K562 (cell line): ENCODE measurements around the gene NBR1. TPM values are rescaled to one million over a fixed set of nuclear protein-coding genes. Genes with fewer than 3 reads are reported as not detected.

Source experiments
- BACH1 ChIP-seq: fragments of 200-800 bp; sonication (Bioruptor generic); IDR thresholded peaks from 2 replicates; pipeline ENCODE4 v1.6.1; 2016; ENCODE audit warnings: missing genetic modification characterization, missing compliant biosample characterization
- CHD4 ChIP-seq: fragments of 200-600 bp; sonication (generic); IDR thresholded peaks from 3 replicates; pipeline ENCODE4 v1.6.1; 2012; ENCODE audit warnings: low read depth, mild to moderate bottlenecking, mixed read lengths, low read length, inconsistent platforms; ENCODE audit not compliant: insufficient read depth, insufficient replicate concordance, poor library complexity, severe bottlenecking
- EHMT2 ChIP-seq: fragments of 450-650 bp; IDR thresholded peaks from 2 replicates; pipeline ENCODE4 v1.6.1; 2018; ENCODE audit warnings: antibody characterized with exemption
- GTF2F1 ChIP-seq: IDR thresholded peaks from 2 replicates; pipeline ENCODE4 v1.6.1; 2011; ENCODE audit warnings: low read depth, low read length, improper control_type of control experiment
- HOXB6 ChIP-seq: fragments of 250-450 bp; sonication (Bioruptor Pico); IDR thresholded peaks from 2 replicates; pipeline ENCODE4 v1.5.1; 2022; ENCODE audit warnings: mild to moderate bottlenecking, borderline replicate concordance
- NONO ChIP-seq, 2 experiments: fragments of 200-400 bp in 1 of 2; fragments of 450-650 bp in 1 of 2; formaldehyde crosslinking in 1 of 2; IDR thresholded peaks; 2 replicates each; pipeline ENCODE4 v1.6.1; 2017; ENCODE audit warnings: low read depth in 2 of 2, mild to moderate bottlenecking in 2 of 2, moderate library complexity in 2 of 2, low read length in 1 of 2
- RFX1 ChIP-seq: fragments of 450-650 bp; IDR thresholded peaks from 2 replicates; pipeline ENCODE4 v1.6.1; 2016; ENCODE audit warnings: mild to moderate bottlenecking, moderate library complexity
- SOX6 ChIP-seq: fragments of 450-650 bp; IDR thresholded peaks from 2 replicates; pipeline ENCODE4 v1.6.1; 2014; ENCODE audit warnings: mild to moderate bottlenecking
- SREBF1 ChIP-seq: fragments of 150-350 bp; IDR thresholded peaks from 2 replicates; pipeline ENCODE4 v1.6.1; 2014; ENCODE audit warnings: antibody characterized with exemption, low read depth, low read length, borderline replicate concordance
- ZNF274 ChIP-seq: IDR thresholded peaks from 2 replicates; pipeline ENCODE4 v1.6.1; 2011; ENCODE audit warnings: low read depth, mild to moderate bottlenecking, low read length, moderate library complexity, borderline replicate concordance
- ZNF668 ChIP-seq: fragments of 250-450 bp; sonication (Bioruptor Pico); IDR thresholded peaks from 2 replicates; pipeline ENCODE4 v1.8.0; 2022; ENCODE audit warnings: mild to moderate bottlenecking, inconsistent platforms
- ZNF76 ChIP-seq: fragments of 250-450 bp; sonication (Bioruptor Pico); IDR thresholded peaks from 2 replicates; pipeline ENCODE4 v1.4.0; 2020; ENCODE audit warnings: mild to moderate bottlenecking, moderate library complexity, borderline replicate concordance
- polyA plus RNA-seq, 8 experiments: library from polyadenylated mRNA; depleted of rRNA in 4 of 8; stranded (reverse) in 5 of 8; unstranded in 3 of 8; fragments of >200 nt; fragmentation: Nextera tagmentation in 2 of 8; fragmentation: Illumina TruSeq in 1 of 8; extraction: Ambion mirVana in 2 of 8; extraction: Trizol in 1 of 8; gene quantifications; 2 replicates each; pipeline versions ENCODE4 v1.2.1 to v1.2.3, GENCODE V29; 2011 to 2014; ENCODE audit warnings: inconsistent platforms in 1 of 8, missing spikeins in 1 of 8
- total RNA-seq, 7 experiments: library from RNA; depleted of rRNA in 6 of 7; stranded (reverse); fragments of >200 nt in 6 of 7; fragmentation: Illumina TruSeq in 2 of 7; extraction: Trizol in 2 of 7; gene quantifications; 2 replicates each; pipeline versions ENCODE4 v1.2.1 to v1.2.3, GENCODE V29; 2011 to 2021; ENCODE audit warnings: low replicate concordance in 1 of 7
- TF ChIP-seq, protein P1 (sequence below): IDR thresholded peaks from 2 replicates; pipeline ENCODE4 v1.6.1; 2011; ENCODE audit not compliant: insufficient read length; ENCODE audit errors: extremely low read depth
- TF ChIP-seq, protein P2 (sequence below): fragments of 250-450 bp; sonication (Bioruptor Pico); IDR thresholded peaks from 2 replicates; pipeline ENCODE4 v1.5.0; 2021; ENCODE audit warnings: mild to moderate bottlenecking, borderline replicate concordance
- TF ChIP-seq, protein P3 (sequence below): fragments of 450-650 bp; IDR thresholded peaks from 2 replicates; pipeline ENCODE4 v1.6.1; 2016; ENCODE audit warnings: mild to moderate bottlenecking
- TF ChIP-seq, protein P4 (sequence below): sonication (generic); formaldehyde crosslinking; IDR thresholded peaks from 2 replicates; pipeline ENCODE4 v1.8.0; 2022; ENCODE audit warnings: missing genetic modification reagents, mild to moderate bottlenecking, moderate library complexity, borderline replicate concordance

NBR1 gene
- total and polyA plus RNA-seq, 9 of the 15 experiments (the other 6 are each of a cell fraction or from before 2014, with no cell fraction given) = 4.2 to 70.1 (median 39.9) TPM

DNA sequence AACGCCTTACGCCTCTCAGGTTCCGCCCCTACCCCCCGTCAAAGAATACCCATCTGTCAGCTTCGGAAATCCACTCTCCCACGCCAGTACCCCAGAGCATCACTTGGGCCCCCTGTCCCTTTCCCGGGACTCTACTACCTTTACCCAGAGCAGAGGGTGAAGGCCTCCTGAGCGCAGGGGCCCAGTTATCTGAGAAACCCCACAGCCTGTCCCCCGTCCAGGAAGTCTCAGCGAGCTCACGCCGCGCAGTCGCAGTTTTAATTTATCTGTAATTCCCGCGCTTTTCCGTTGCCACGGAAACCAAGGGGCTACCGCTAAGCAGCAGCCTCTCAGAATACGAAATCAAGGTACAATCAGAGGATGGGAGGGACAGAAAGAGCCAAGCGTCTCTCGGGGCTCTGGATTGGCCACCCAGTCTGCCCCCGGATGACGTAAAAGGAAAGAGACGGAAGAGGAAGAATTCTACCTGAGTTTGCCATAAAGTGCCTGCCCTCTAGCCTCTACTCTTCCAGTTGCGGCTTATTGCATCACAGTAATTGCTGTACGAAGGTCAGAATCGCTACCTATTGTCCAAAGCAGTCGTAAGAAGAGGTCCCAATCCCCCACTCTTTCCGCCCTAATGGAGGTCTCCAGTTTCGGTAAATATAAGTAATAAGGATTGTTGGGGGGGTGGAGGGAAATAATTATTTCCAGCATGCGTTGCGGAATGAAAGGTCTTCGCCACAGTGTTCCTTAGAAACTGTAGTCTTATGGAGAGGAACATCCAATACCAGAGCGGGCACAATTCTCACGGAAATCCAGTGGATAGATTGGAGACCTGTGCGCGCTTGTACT, 45.7 kb upstream of the NBR1 start, which contains the start of gene BRCA1 (continued):
- TF ChIP-seq NONO (IDR thresholded peaks at IDR 0.05; ENCODE audit: low read depth in 2 of 2, low read length in 1 of 2) (no peak), HOXB6 (no peak), GTF2F1 (no peak), ZNF668 (CRISPR knock-in tag) (no peak), ZNF274 (no peak), CHD4 (no peak), RFX1 (peak; percentile 99), BACH1 (peak; percentile 91), ZNF76 (CRISPR knock-in tag) (no peak), EHMT2 (no peak), SOX6 (peak; percentile 53; the same call in 1 of the 2 replicates), SREBF1 (no peak)
- TF ChIP-seq, protein P1, sequence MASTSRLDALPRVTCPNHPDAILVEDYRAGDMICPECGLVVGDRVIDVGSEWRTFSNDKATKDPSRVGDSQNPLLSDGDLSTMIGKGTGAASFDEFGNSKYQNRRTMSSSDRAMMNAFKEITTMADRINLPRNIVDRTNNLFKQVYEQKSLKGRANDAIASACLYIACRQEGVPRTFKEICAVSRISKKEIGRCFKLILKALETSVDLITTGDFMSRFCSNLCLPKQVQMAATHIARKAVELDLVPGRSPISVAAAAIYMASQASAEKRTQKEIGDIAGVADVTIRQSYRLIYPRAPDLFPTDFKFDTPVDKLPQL = peak; percentile 77
- TF ChIP-seq, protein P2, sequence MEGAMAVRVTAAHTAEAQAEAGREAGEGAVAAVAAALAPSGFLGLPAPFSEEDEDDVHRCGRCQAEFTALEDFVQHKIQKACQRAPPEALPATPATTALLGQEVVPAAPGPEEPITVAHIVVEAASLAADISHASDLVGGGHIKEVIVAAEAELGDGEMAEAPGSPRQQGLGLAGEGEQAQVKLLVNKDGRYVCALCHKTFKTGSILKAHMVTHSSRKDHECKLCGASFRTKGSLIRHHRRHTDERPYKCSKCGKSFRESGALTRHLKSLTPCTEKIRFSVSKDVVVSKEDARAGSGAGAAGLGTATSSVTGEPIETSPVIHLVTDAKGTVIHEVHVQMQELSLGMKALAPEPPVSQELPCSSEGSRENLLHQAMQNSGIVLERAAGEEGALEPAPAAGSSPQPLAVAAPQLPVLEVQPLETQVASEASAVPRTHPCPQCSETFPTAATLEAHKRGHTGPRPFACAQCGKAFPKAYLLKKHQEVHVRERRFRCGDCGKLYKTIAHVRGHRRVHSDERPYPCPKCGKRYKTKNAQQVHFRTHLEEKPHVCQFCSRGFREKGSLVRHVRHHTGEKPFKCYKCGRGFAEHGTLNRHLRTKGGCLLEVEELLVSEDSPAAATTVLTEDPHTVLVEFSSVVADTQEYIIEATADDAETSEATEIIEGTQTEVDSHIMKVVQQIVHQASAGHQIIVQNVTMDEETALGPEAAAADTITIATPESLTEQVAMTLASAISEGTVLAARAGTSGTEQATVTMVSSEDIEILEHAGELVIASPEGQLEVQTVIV (CRISPR knock-in tag) = peak; percentile 85; the same call in 1 of the 2 replicates
- TF ChIP-seq, protein P3, sequence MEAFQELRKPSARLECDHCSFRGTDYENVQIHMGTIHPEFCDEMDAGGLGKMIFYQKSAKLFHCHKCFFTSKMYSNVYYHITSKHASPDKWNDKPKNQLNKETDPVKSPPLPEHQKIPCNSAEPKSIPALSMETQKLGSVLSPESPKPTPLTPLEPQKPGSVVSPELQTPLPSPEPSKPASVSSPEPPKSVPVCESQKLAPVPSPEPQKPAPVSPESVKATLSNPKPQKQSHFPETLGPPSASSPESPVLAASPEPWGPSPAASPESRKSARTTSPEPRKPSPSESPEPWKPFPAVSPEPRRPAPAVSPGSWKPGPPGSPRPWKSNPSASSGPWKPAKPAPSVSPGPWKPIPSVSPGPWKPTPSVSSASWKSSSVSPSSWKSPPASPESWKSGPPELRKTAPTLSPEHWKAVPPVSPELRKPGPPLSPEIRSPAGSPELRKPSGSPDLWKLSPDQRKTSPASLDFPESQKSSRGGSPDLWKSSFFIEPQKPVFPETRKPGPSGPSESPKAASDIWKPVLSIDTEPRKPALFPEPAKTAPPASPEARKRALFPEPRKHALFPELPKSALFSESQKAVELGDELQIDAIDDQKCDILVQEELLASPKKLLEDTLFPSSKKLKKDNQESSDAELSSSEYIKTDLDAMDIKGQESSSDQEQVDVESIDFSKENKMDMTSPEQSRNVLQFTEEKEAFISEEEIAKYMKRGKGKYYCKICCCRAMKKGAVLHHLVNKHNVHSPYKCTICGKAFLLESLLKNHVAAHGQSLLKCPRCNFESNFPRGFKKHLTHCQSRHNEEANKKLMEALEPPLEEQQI = no peak
- TF ChIP-seq, protein P4, sequence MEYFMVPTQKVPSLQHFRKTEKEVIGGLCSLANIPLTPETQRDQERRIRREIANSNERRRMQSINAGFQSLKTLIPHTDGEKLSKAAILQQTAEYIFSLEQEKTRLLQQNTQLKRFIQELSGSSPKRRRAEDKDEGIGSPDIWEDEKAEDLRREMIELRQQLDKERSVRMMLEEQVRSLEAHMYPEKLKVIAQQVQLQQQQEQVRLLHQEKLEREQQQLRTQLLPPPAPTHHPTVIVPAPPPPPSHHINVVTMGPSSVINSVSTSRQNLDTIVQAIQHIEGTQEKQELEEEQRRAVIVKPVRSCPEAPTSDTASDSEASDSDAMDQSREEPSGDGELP (CRISPR knock-in tag) = peak; percentile 47; the same call in 1 of the 2 replicates
